GM12878 (cell line): ENCODE results near the gene COL20A1. TPM values are rescaled to one million over a fixed set of nuclear protein-coding genes. Genes with fewer than 3 reads are reported as not detected.

Experiments used
- ATAC-seq: fragments of 200-7000 bp; cut with Tn5 transposase; 3 replicates; pipeline ENCODE4 v1.9.1; 2020; ENCODE audit warnings: mild to moderate bottlenecking, moderate library complexity
- BruUV-seq: library from RNA; stranded (reverse); fragments of 400-500 nt; replicated peaks from 2 replicates; lab custom pipeline; 2021; lab: Mats Ljungman, UMichigan
- CTCF ChIA-PET: fragments of 300-600 bp; sonication (Branson Sonifier 250); formaldehyde crosslinking; extraction: SDS; loops from one replicate; lab custom pipeline; 2021; ENCODE audit warnings: inconsistent platforms; lab: Yijun Ruan, JAX
- POLR2A ChIA-PET: fragments of 350-600 bp; formaldehyde crosslinking; extraction: SDS; loops from one replicate; lab custom pipeline; 2021; ENCODE audit warnings: inconsistent platforms; lab: Charles Lee
- RAD21 ChIA-PET: fragments of 300-600 bp; sonication (Branson Sonifier 250); formaldehyde crosslinking; loops from one replicate; lab custom pipeline; 2023; ENCODE audit warnings: antibody characterized with exemption; ENCODE audit not compliant: unreplicated experiment; lab: Charles Lee
- SMC1A ChIA-PET: fragments of 300-600 bp; sonication (Branson Sonifier 250); formaldehyde crosslinking; loops from one replicate; lab custom pipeline; 2023; ENCODE audit not compliant: unreplicated experiment, uncharacterized antibody; lab: Charles Lee
- DNase-seq: peaks from one replicate; pipeline ENCODE4 v3.0.0-alpha.2; 2011; ENCODE audit warnings: low read depth, low spot score
- FAIRE-seq: peaks from 3 replicates; lab custom pipeline; 2011; peaks lifted over from hg19 to GRCh38; lab: Jason Lieb, UNC
- H2AFZ ChIP-seq: 2 replicates; pipeline ENCODE4 v1.6.0; 2011; ENCODE audit warnings: low read depth, low read length, control low read depth; ENCODE audit not compliant: control insufficient read depth
- H3K27ac ChIP-seq: 2 replicates; pipeline ENCODE4 v1.5.1; 2011; ENCODE audit warnings: control low read depth; ENCODE audit not compliant: control insufficient read depth, insufficient read depth
- H3K27me3 ChIP-seq, 2 experiments: replicated peaks in 1 of 2; 2 replicates each; pipeline versions ENCODE4 v1.6.0 to v1.6.1; 2011; ENCODE audit warnings: low read length in 1 of 2; ENCODE audit not compliant: control insufficient read depth in 2 of 2, insufficient read depth in 2 of 2
- H3K36me3 ChIP-seq, 2 experiments: 2 replicates each; pipeline ENCODE4 v1.5.1; 2011; ENCODE audit warnings: low read length in 1 of 2; ENCODE audit not compliant: control insufficient read depth in 2 of 2, insufficient read depth in 2 of 2
- H3K4me1 ChIP-seq: 2 replicates; pipeline ENCODE4 v1.6.1; 2011; ENCODE audit warnings: mild to moderate bottlenecking, low read length, moderate library complexity, mixed read lengths; ENCODE audit not compliant: control insufficient read depth, insufficient read depth
- H3K4me2 ChIP-seq: 2 replicates; pipeline ENCODE4 v1.6.0; 2011; ENCODE audit warnings: control low read depth; ENCODE audit not compliant: control insufficient read depth, insufficient read depth
- H3K4me3 ChIP-seq: fragments of 200-600 bp; sonication (generic); 2 replicates; pipeline ENCODE4 v1.5.1; 2016
- H3K79me2 ChIP-seq: 2 replicates; pipeline ENCODE4 v1.6.0; 2011; ENCODE audit warnings: low read length; ENCODE audit not compliant: control insufficient read depth, insufficient read depth
- H3K9ac ChIP-seq: 2 replicates; pipeline ENCODE4 v1.8.0; 2011; ENCODE audit warnings: low read length, control low read depth, mixed read lengths; ENCODE audit not compliant: control insufficient read depth, insufficient read depth
- H3K9me3 ChIP-seq: replicated peaks from 3 replicates; pipeline ENCODE4 v1.5.1; 2011; ENCODE audit warnings: mild to moderate bottlenecking, low read length; ENCODE audit not compliant: control insufficient read depth, insufficient read depth
- H4K20me1 ChIP-seq: 2 replicates; pipeline ENCODE4 v1.6.0; 2011; ENCODE audit not compliant: control insufficient read depth, insufficient read depth
- CBX3 ChIP-seq: fragments of 200-600 bp; sonication (generic); IDR thresholded peaks from 2 replicates; pipeline ENCODE4 v1.6.1; 2016; ENCODE audit warnings: low read depth, borderline replicate concordance
- CBX5 ChIP-seq: sonication (generic); IDR thresholded peaks from 2 replicates; pipeline ENCODE4 v1.6.1; 2016; ENCODE audit warnings: low read depth, moderate library complexity, mild to moderate bottlenecking, inconsistent platforms
- CHD1 ChIP-seq: IDR thresholded peaks from 2 replicates; pipeline ENCODE4 v1.6.1; 2012; ENCODE audit warnings: low read depth, low read length, improper control_type of control experiment
- FOXK2 ChIP-seq: fragments of 450-650 bp; IDR thresholded peaks from 2 replicates; pipeline ENCODE4 v1.6.1; 2017; ENCODE audit warnings: mild to moderate bottlenecking, moderate library complexity
- HCFC1 ChIP-seq: fragments of 150-350 bp; IDR thresholded peaks from 2 replicates; pipeline ENCODE4 v1.6.1; 2014; ENCODE audit warnings: low read length
- HDGF ChIP-seq: fragments of 450-650 bp; IDR thresholded peaks from 2 replicates; pipeline ENCODE4 v1.6.1; 2016; ENCODE audit warnings: antibody characterized with exemption
- NFYA ChIP-seq: IDR thresholded peaks from 2 replicates; pipeline ENCODE4 v1.6.1; 2011; ENCODE audit warnings: low read depth, mild to moderate bottlenecking, low read length, improper control_type of control experiment, borderline replicate concordance
- RUNX3 ChIP-seq: IDR thresholded peaks from 2 replicates; pipeline ENCODE4 v1.6.1; 2012; ENCODE audit warnings: low read length, inconsistent platforms
- TBL1XR1 ChIP-seq: IDR thresholded peaks from 2 replicates; pipeline ENCODE4 v1.6.1; 2012; ENCODE audit warnings: low read depth, low read length, improper control_type of control experiment
- ZNF384 ChIP-seq: IDR thresholded peaks from 2 replicates; pipeline ENCODE4 v1.6.1; 2012; ENCODE audit warnings: low read depth, mild to moderate bottlenecking, low read length, improper control_type of control experiment, borderline replicate concordance
- WGBS: methylation state at CpG from one replicate; pipeline ENCODE4 v1.1.6; 2016; ENCODE audit warnings: low lambda C conversion rate; ENCODE audit not compliant: insufficient replicate concordance, insufficient coverage; ENCODE audit errors: missing lambda C conversion rate; 5-methylcytosine and 5-hydroxymethylcytosine counted together
- in situ Hi-C: fragments of 300-500 bp; cut with MboI; formaldehyde crosslinking; loops from 9 replicates; pipeline ENCODE4 v1.14.3; 2018; ENCODE audit warnings: mixed read lengths
- intact Hi-C: fragments of 100-400 bp; cut with micrococcal nuclease; formaldehyde crosslinking; loops from one replicate; pipeline ENCODE4 v1.14.2; 2022; ENCODE audit not compliant: unreplicated experiment
- polyA plus RNA-seq, 11 experiments: library from polyadenylated mRNA; depleted of rRNA in 4 of 11; unstranded in 6 of 11; stranded (reverse) in 5 of 11; fragments of >200 nt; fragmentation: Nextera tagmentation in 4 of 11; fragmentation: Illumina TruSeq in 1 of 11; extraction: Ambion mirVana in 4 of 11; extraction: Trizol in 1 of 11; gene quantifications; 1 replicate in 1 of 11; 2 replicates in 10 of 11; pipeline versions ENCODE4 v1.2.1 to v1.2.3, GENCODE V29; 2011 to 2016; ENCODE audit warnings: inconsistent platforms in 2 of 11, missing spikeins in 2 of 11, low read depth in 1 of 11
- total RNA-seq, 4 experiments: library from RNA; depleted of rRNA in 3 of 4; stranded (reverse); fragments of >200 nt in 3 of 4; fragmentation: Illumina TruSeq in 1 of 4; extraction: Trizol in 1 of 4; gene quantifications; 2 replicates each; pipeline versions ENCODE4 v1.2.1 to v1.2.3, GENCODE V29; 2013 to 2021
- TF ChIP-seq, protein P1 (sequence below): fragments of 450-650 bp; formaldehyde crosslinking; IDR thresholded peaks from 2 replicates; pipeline ENCODE4 v1.4.0; 2020; ENCODE audit warnings: mild to moderate bottlenecking, moderate library complexity

Gene COL20A1
- total and polyA plus RNA-seq, 10 of the 15 experiments (the other 5 are each of a cell fraction or from before 2014, with no cell fraction given): not detected

DNA sequence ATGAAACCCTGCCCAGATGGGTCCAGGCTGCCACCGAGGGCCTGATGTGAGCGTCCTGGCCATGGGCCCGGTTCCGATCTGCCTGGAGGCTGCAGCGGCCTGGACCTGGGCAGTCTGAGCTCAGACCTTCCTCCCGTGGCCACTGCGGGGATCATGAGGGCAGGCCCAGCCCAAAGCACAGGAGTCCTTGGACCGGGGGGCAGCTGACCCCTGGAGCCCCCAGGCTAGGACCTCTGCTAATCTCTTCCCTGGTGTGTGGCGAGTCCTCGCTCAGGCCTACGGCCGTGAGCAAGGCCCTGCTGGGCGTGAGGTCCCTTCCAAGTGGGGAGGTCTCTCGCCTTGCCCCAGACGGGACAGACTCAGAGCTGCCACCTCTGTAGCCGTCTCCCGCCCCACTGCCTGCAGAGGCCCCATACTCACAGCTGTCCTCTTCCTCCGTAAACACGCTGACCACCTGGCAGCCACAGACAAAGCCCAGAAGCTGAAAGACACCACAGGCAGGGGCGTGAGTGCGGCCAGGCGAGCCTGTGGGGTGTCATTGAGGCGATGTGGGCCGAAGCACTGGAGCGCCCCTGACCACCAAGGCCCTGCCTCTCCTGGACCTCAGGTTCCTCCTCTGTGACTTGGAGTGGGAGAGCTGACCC lies 49.3 kb upstream of the COL20A1 start:
- Histone ChIP-seq H3K36me3 (no peaks in the 10 kb centered on the region), H3K4me3 (no peak overlapping the region), H3K9me3 (no peaks in the 10 kb centered on the region), H3K27ac (no peak overlapping the region), H3K4me1 (no peaks in the 10 kb centered on the region), H3K9ac (no peak overlapping the region), H3K4me2 (no peak overlapping the region), H2AFZ (no peak overlapping the region), H3K79me2 (no peaks in the 10 kb centered on the region), H4K20me1 (no peaks in the 10 kb centered on the region), H3K27me3 (peaks cover 0 to 2% of the 10 kb centered on the region in 2 experiments; a peak in 2 of 4 replicates)
- SMC1A ChIA-PET: no interaction called here
- POLR2A ChIA-PET: no interaction called here
- CTCF ChIA-PET: no interaction called here
- TF ChIP-seq ZNF384: no peak
- no peak for TF ChIP-seq CHD1
- TF ChIP-seq, protein P1, sequence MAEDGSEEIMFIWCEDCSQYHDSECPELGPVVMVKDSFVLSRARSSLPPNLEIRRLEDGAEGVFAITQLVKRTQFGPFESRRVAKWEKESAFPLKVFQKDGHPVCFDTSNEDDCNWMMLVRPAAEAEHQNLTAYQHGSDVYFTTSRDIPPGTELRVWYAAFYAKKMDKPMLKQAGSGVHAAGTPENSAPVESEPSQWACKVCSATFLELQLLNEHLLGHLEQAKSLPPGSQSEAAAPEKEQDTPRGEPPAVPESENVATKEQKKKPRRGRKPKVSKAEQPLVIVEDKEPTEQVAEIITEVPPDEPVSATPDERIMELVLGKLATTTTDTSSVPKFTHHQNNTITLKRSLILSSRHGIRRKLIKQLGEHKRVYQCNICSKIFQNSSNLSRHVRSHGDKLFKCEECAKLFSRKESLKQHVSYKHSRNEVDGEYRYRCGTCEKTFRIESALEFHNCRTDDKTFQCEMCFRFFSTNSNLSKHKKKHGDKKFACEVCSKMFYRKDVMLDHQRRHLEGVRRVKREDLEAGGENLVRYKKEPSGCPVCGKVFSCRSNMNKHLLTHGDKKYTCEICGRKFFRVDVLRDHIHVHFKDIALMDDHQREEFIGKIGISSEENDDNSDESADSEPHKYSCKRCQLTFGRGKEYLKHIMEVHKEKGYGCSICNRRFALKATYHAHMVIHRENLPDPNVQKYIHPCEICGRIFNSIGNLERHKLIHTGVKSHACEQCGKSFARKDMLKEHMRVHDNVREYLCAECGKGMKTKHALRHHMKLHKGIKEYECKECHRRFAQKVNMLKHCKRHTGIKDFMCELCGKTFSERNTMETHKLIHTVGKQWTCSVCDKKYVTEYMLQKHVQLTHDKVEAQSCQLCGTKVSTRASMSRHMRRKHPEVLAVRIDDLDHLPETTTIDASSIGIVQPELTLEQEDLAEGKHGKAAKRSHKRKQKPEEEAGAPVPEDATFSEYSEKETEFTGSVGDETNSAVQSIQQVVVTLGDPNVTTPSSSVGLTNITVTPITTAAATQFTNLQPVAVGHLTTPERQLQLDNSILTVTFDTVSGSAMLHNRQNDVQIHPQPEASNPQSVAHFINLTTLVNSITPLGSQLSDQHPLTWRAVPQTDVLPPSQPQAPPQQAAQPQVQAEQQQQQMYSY (CRISPR knock-in tag): no peak
- TF ChIP-seq NFYA: no peak
- no peak for TF ChIP-seq FOXK2
- TF ChIP-seq HCFC1: no peak
- no peak for TF ChIP-seq CBX5
- TF ChIP-seq TBL1XR1: no peak
- no peak for TF ChIP-seq HDGF
- TF ChIP-seq RUNX3: no peak
- TF ChIP-seq CBX3: no peak
- ATAC-seq (no peak), DNase-seq (no peak), FAIRE-seq (no peak)
- no TSS peak for BruUV-seq
- RAD21 ChIA-PET: no interaction called here
- in situ Hi-C loops (no loop called here), intact Hi-C loops (no loop called here)
- 30% methylated on average over 23 of the region's 25 CpGs for WGBS
